ENCODE measurements around the gene MIPOL1. TPM values are rescaled to one million over a fixed set of nuclear protein-coding genes. Genes with fewer than 3 reads are reported as not detected.

The MIPOL1 gene
- total and polyA plus RNA-seq, 3 donors from 2014 or later, result 9.0 to 38.8 (median 31.6) TPM

DNA sequence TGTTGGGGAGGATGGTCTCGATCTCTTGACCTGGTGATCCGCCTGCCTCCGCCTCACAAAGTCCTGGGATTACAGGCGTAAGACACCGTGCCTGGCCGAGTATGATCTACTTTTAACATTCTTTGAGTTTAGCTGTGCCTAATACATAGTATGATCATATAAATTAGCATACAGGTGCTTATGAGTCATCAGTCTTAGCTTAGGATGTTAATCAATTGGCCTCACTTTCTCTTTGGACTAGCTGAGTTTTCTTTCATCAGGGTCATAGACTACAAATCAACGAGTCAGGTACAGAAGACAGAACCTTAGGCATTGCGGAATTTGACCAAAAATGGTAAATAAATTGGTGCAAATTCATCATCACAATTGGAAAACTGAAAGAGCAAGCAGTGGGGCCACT is 27.5 kb upstream of the MIPOL1 start:
- H3K27me3 ChIP-seq, result no peaks in the 10 kb centered on the region
- no peaks in the 10 kb centered on the region for H3K36me3 ChIP-seq (ENCODE audit: low read depth, missing control alignments)
- TF ChIP-seq, protein P1, sequence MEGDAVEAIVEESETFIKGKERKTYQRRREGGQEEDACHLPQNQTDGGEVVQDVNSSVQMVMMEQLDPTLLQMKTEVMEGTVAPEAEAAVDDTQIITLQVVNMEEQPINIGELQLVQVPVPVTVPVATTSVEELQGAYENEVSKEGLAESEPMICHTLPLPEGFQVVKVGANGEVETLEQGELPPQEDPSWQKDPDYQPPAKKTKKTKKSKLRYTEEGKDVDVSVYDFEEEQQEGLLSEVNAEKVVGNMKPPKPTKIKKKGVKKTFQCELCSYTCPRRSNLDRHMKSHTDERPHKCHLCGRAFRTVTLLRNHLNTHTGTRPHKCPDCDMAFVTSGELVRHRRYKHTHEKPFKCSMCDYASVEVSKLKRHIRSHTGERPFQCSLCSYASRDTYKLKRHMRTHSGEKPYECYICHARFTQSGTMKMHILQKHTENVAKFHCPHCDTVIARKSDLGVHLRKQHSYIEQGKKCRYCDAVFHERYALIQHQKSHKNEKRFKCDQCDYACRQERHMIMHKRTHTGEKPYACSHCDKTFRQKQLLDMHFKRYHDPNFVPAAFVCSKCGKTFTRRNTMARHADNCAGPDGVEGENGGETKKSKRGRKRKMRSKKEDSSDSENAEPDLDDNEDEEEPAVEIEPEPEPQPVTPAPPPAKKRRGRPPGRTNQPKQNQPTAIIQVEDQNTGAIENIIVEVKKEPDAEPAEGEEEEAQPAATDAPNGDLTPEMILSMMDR (IDR thresholded peaks at IDR 0.05), result no peak
- TF ChIP-seq POLR2A (IDR thresholded peaks at IDR 0.05), result no peak
- no peak overlapping the region for H3K4me3 ChIP-seq
- H3K9me3 ChIP-seq, result no peaks in the 10 kb centered on the region
- peak overlapping the region; percentile 7 to 8 for H3K27ac ChIP-seq
- DNase-seq, result no peak
- peaks cover 20% of the 10 kb centered on the region for H3K4me1 ChIP-seq
- intact Hi-C loops (cut with DNase I; ENCODE audit: low total_unique reads), result no loop called here
- 86 to 87% methylated on average over 8 of the region's 8 CpGs for WGBS, 2 donors

DNA sequence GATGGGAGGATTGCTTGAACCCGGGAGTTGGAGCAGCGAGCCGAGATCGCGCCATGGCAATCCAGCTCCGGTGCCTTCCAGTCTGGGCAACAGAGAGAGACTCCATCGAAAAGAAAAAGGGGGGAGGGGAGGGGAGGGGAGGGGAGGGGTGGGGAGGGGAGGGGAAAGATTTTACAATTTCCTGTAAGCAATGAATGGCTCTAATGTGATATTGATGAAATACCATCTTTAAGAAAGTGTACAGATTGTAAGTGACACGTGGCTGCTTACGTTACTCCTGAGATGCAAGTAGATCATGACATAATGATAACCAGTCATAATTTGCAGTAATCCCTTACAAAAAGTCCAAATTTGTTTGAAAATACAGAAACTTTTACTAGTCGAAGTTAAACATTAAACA is 26.7 kb upstream of the MIPOL1 start:
- intact Hi-C loops (cut with DNase I; ENCODE audit: low total_unique reads), result no loop called here
- no peaks in the 10 kb centered on the region for H3K36me3 ChIP-seq (ENCODE audit: low read depth, missing control alignments)
- H3K27me3 ChIP-seq, result no peaks in the 10 kb centered on the region
- TF ChIP-seq POLR2A (IDR thresholded peaks at IDR 0.05), result no peak
- TF ChIP-seq, protein P1 (IDR thresholded peaks at IDR 0.05), result no peak
- H3K27ac ChIP-seq, result no peak overlapping the region
- H3K4me3 ChIP-seq, result no peak overlapping the region
- no peak for DNase-seq
- WGBS, 2 donors, result 55 to 62% methylated on average over 10 of the region's 10 CpGs
- H3K4me1 ChIP-seq, result peaks cover 27% of the 10 kb centered on the region
- no peaks in the 10 kb centered on the region for H3K9me3 ChIP-seq

DNA sequence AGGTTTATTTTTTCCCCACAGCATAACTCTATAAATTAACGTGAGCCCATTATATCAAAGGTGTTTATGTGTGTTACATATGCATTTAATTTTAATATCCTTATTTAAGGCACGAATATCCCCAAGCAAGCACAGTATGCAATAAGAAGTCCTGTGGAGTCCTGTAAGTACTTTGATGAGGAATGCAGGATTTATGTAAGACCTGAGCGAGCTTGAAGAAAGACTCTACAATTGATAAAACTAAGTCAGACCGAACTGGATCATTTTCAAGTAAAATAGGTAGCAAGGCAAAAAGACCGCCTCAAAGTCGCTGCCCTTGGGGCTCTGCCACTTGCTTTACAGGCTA is 26.1 kb upstream of the MIPOL1 start:
- H3K27ac ChIP-seq, result peak overlapping the region; percentile 95 to 98
- WGBS, 2 donors, result 2 to 3% methylated on average over 6 of the region's 6 CpGs
- peak overlapping the region; percentile 83 to 91 for H3K4me3 ChIP-seq
- no peak for DNase-seq
- no peaks in the 10 kb centered on the region for H3K9me3 ChIP-seq
- peaks cover 27% of the 10 kb centered on the region for H3K4me1 ChIP-seq
- TF ChIP-seq, protein P1 (IDR thresholded peaks at IDR 0.05), result no peak
- TF ChIP-seq POLR2A (IDR thresholded peaks at IDR 0.05), result no peak
- H3K36me3 ChIP-seq (ENCODE audit: low read depth, missing control alignments), result no peaks in the 10 kb centered on the region
- no peaks in the 10 kb centered on the region for H3K27me3 ChIP-seq
- intact Hi-C loops (cut with DNase I; ENCODE audit: low total_unique reads), result no loop called here

DNA sequence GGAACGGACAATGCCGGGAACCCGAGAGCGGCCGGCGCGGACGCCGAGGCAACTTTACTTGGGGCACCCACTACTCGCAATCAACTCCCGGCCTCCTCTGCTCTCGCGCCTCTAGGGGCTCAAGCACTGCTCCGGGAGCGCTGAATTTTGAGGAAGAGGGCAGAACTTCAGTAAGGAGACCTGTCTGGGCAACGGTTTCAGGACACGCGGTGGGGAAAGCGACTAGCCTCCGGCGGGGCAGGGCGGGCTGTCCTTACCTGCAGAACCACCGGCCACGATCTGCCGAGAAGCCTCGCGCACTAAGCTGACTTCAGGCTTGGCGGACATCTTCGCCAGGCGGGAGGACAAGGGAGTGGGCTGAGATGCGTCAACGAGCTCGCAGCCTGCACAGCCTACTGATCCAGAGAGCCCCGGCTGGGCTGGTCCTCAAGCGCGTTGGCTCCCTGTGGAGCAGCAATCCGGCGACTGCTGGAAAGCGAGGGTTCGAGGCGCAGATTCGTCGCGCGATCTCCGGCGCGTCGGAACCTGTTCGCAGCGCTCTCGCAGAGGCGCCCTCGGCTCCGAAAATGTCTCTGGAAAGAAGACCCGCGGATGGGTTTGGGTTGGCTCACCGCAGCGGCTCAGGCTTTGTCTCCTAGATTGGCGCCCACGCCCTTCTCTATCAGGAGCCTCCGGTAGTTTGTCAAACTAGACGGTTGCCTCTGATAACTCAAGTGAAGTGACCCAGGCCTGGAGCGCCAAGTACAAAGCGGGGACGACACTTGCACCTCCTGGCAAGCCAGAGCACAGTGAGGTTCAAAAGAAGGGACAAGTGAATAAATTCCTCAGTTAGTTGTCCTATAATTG is 25.5 kb upstream of the MIPOL1 start, which contains the start of gene SLC25A21:
Gene SLC25A21 (minus strand): TSS at position 583 of the 846 bp plus-strand sequence.
- intact Hi-C loops (cut with DNase I; ENCODE audit: low total_unique reads), result no loop called here
- WGBS, 2 donors, result 0% methylated on average over 26 to 32 of the region's 66 CpGs
- no peak for TF ChIP-seq POLR2A (IDR thresholded peaks at IDR 0.05)
- TF ChIP-seq, protein P1 (IDR thresholded peaks at IDR 0.05), result no peak

More for the DNA sequence above, 25.5 kb upstream of the MIPOL1 start, which contains the start of gene SLC25A21:
- DNase-seq, result peak; percentile 88
- Histone ChIP-seq H3K4me3 (peak within 1 kb of the TSS; percentile 83 to 91), H3K27ac (peak within 1 kb of the TSS; percentile 95 to 98), H3K36me3 (ENCODE audit: low read depth, missing control alignments) (no peaks in the 10 kb centered on the region), H3K9me3 (no peaks in the 10 kb centered on the region), H3K27me3 (no peaks in the 10 kb centered on the region), H3K4me1 (peaks cover 27% of the 10 kb centered on the region)
